Progenitor cell of endocrine pancreas (in vitro differentiated cells): Measurements from ENCODE around the gene SRRM2. TPM values are rescaled to one million over a fixed set of nuclear protein-coding genes. Genes with fewer than 3 reads are reported as not detected.

Experiments
- DNase-seq: peaks from one replicate; pipeline ENCODE4 v3.0.0; 2021; ENCODE audit warnings: low spot score; ENCODE audit not compliant: unreplicated experiment
- H3K27ac Mint-ChIP-seq: 2 replicates; pipeline ENCODE4 v1.8.0; 2021; ENCODE audit warnings: mild to moderate bottlenecking, moderate library complexity, mixed read lengths
- H3K27me3 Mint-ChIP-seq: 2 replicates; pipeline ENCODE4 v1.8.0; 2021; ENCODE audit warnings: mixed read lengths
- H3K36me3 Mint-ChIP-seq: 2 replicates; pipeline ENCODE4 v1.8.0; 2022; ENCODE audit warnings: mixed read lengths; ENCODE audit not compliant: insufficient read depth
- H3K4me1 Mint-ChIP-seq: 2 replicates; pipeline ENCODE4 v1.8.0; 2021; ENCODE audit warnings: low read depth, mixed read lengths
- H3K4me3 Mint-ChIP-seq: 2 replicates; pipeline ENCODE4 v1.8.0; 2021; ENCODE audit warnings: low read depth, mild to moderate bottlenecking, moderate library complexity, mixed read lengths
- H3K9me3 Mint-ChIP-seq: 2 replicates; pipeline ENCODE4 v1.8.0; 2021; ENCODE audit warnings: low read depth, mixed read lengths
- total RNA-seq: library from RNA; stranded (reverse); gene quantifications from 2 replicates; pipeline ENCODE4 v1.2.1, GENCODE V29; 2021
- TF ChIP-seq, protein P1 (sequence below): fragments of 200-600 bp; sonication (generic); IDR thresholded peaks from one replicate; pipeline ENCODE4 v1.5.0; 2021; ENCODE audit warnings: antibody characterized with exemption, mild to moderate bottlenecking; ENCODE audit not compliant: unreplicated experiment

The SRRM2 gene
- total RNA-seq, 1 donor from 2014 or later = 817 TPM

DNA sequence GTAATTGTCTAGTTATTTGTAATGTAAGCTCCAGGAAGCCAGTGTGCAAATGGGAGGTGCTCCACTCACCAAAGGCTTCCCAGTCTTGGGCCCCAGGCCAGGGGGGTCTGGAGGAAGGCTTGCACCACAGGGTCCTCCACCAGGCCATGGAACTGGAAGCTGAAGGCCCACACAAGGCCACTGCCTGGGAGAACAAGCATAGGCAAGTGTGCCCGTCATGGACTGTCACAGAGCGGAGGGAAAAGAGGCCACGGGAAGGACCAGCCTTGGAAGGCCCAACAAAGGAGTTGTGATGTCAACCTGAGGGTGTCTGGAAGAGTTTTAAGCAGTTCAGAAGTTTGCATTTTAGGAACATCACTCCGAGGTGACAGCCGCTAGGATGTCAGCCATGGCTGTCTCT, 3.0 kb upstream of the SRRM2 start:
- peaks cover 4% of the 10 kb centered on the region for H3K36me3 Mint-ChIP-seq
- H3K27me3 Mint-ChIP-seq = no peaks in the 10 kb centered on the region
- peaks cover 22% of the 10 kb centered on the region for H3K4me1 Mint-ChIP-seq
- H3K9me3 Mint-ChIP-seq = no peaks in the 10 kb centered on the region
- DNase-seq = no peak
- H3K4me3 Mint-ChIP-seq = no peak overlapping the region
- TF ChIP-seq, protein P1, sequence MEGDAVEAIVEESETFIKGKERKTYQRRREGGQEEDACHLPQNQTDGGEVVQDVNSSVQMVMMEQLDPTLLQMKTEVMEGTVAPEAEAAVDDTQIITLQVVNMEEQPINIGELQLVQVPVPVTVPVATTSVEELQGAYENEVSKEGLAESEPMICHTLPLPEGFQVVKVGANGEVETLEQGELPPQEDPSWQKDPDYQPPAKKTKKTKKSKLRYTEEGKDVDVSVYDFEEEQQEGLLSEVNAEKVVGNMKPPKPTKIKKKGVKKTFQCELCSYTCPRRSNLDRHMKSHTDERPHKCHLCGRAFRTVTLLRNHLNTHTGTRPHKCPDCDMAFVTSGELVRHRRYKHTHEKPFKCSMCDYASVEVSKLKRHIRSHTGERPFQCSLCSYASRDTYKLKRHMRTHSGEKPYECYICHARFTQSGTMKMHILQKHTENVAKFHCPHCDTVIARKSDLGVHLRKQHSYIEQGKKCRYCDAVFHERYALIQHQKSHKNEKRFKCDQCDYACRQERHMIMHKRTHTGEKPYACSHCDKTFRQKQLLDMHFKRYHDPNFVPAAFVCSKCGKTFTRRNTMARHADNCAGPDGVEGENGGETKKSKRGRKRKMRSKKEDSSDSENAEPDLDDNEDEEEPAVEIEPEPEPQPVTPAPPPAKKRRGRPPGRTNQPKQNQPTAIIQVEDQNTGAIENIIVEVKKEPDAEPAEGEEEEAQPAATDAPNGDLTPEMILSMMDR = no peak
- H3K27ac Mint-ChIP-seq = no peak overlapping the region

DNA sequence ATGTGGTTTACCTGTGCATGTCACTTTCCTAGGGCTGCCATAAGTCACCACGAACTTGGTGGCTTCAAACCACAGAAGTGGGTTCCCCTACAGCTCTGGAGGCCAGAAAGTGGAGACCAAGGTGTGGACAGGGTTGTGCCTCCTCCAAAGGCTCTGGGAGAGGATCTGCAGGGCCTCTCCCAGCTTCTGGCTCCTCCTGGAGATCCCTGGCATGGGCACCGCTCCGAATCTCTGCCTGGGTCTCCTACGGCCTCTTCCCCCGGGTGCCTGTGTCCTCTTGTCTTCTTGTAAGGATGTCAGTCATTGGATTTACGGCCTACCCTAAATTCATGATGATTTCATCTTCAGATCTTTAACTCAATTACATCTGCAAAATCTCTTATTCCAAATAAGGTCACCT, 2.5 kb upstream of the SRRM2 start:
- no peak for DNase-seq
- Mint-ChIP-seq H3K4me3 (no peak overlapping the region), H3K4me1 (peaks cover 27% of the 10 kb centered on the region), H3K27me3 (no peaks in the 10 kb centered on the region), H3K9me3 (no peaks in the 10 kb centered on the region), H3K27ac (peak overlapping the region; percentile 86), H3K36me3 (peaks cover 5% of the 10 kb centered on the region)
- TF ChIP-seq, protein P1 = no peak

DNA sequence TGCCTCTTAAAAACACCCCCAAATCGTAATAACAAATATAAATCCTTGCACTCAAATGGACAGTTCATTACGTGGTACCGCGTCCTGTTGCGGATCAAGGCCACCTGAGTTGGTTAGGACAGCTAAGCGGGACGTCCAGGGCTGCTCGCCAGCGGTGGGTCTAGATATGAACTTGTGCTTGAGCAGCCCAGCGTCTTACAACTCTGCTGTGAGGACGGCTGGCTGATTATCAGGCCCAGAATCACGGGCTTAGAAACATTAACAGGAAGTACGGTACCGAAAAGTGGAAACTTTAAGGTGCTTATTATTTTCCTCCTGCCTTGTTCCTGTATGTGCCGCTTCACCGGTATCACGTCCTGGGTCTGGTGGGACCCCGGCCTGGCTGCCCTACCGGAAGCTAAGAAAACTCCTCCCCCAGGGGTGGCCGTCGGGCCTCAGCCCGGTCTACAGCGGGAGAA, 832 bp upstream of the SRRM2 start:
- H3K27ac Mint-ChIP-seq = peak overlapping the region; percentile 100
- peaks cover 9% of the 10 kb centered on the region for H3K36me3 Mint-ChIP-seq
- no peak for DNase-seq
- TF ChIP-seq, protein P1 = no peak
- H3K4me1 Mint-ChIP-seq = peaks cover 40% of the 10 kb centered on the region
- no peaks in the 10 kb centered on the region for H3K9me3 Mint-ChIP-seq
- H3K27me3 Mint-ChIP-seq = no peaks in the 10 kb centered on the region
- H3K4me3 Mint-ChIP-seq = peak overlapping the region; percentile 93

DNA sequence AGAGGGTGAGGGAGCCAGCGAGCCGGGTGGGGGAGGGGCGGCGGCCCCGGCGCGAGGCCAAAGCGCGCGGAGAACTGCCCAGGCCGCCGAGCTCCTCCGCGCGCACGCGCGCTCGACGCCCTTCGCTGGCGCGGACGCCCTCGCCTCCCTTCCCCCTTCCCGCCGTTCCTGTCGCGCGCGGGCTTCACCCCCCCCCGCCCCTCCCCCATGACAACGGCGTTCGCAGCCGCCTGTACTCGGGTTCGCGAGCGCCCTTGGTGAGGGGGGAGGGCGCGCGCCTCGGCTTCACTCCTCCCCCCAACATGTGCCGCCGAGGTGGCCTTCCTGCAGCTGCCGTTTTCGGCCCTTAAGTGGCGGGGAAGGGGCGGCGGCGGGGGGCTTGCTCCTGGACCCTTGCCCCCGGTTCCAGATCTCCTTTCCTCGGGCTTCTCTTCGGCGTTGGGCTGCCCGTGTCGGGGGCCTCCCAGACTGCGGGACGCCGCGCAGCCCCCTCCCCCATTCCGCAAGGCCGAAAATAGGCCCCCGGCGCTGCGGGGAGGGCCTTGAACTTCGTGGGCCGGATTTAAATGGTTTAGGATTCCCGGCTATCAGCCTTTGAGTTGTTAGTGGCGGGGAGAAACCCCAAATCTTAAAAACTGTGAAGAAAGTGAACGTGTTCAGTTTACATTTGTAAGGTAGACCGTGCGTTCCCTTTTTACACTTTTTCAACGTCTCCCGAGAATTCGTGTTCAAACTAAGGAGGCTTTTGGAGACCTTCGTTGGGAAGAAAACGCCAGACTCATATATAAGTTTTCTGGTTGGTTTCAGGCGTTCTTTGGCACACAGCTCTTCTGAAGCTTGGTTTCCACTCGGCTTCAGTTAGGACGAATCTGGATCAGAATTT, 653 bp downstream of the SRRM2 start:
- peak overlapping the region; percentile 93 for H3K4me3 Mint-ChIP-seq
- peak overlapping the region; percentile 100 for H3K27ac Mint-ChIP-seq
- peaks cover 42% of the 10 kb centered on the region for H3K4me1 Mint-ChIP-seq
- DNase-seq = no peak
- TF ChIP-seq, protein P1 = no peak
- H3K27me3 Mint-ChIP-seq = no peaks in the 10 kb centered on the region
- H3K9me3 Mint-ChIP-seq = no peaks in the 10 kb centered on the region
- peaks cover 21% of the 10 kb centered on the region for H3K36me3 Mint-ChIP-seq

DNA sequence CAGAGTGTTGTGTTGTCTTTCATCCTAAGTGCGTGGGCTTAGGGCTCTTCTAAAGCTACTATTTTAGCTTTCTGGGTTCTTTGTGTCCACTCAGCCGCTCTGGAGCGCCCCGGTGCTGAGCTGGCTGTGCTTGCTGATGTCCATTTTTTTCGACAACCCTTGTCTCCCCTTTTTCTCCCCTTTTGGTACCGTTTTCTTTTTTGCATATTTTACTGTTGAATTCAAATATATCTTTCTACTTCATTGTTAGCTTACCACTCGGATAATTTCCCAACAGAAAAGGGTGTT, 1.2 kb downstream of the SRRM2 start:
- Mint-ChIP-seq H3K36me3 (peaks cover 26% of the 10 kb centered on the region), H3K9me3 (no peaks in the 10 kb centered on the region), H3K27me3 (no peaks in the 10 kb centered on the region), H3K4me1 (peaks cover 42% of the 10 kb centered on the region), H3K4me3 (peak overlapping the region; percentile 83), H3K27ac (peak overlapping the region; percentile 96)
- no peak for DNase-seq
- TF ChIP-seq, protein P1 = no peak
